Measurements from ENCODE around the gene PRG2.
"Not testable (repeated sequence)": the region's sequence is repeated elsewhere in the genome, so short reads cannot be mapped to it uniquely, and the experiment has no call there.

PRG2 gene

DNA sequence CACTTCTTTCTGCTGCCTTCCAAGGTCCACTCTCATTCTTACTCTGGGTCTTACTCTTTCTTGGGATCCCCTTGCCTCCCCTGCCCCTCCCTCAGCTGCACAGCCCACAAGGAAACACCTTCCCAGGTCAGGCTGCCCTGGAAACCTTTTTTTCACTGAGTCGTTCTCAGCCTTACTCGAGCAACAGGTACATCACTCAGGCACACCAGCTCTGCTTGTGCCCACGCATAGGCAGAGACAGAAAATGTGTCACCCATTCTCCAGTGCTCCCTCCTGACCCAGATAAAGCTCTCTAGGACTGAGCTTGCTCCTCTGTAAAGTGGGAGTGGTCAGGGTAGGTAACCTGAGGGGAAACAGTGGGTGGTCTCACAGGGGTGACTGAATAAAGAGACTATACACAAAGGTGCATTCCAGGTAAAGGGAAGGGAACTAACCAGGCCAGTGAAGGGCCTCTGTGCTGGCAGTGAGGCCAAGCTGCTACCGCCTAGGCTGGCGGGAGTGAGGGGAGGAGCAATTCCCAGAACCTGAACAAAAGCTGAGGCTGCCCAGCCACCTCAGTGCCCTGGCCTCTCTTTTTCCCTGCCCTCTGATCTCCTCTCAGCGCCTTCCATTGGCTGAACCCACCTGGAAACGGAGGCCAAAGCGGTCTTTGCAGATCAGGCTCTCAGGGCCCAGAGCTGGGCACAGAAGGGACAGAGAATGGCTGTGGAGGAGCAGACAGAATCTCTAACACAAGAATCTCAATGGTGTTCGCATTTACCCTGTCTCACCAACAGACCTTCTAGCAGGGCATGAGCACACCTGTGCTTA lies 25.4 kb downstream of the PRG2 start:
- H2AK5ac ChIP-seq (ENCODE audit: low read length, severe bottlenecking), result no peak overlapping the region
- no peak overlapping the region for H4K8ac ChIP-seq (ENCODE audit: low read length)
- no peak overlapping the region for H4K91ac ChIP-seq (ENCODE audit: low read length)
- H2BK15ac ChIP-seq (ENCODE audit: low read depth, poor library complexity, severe bottlenecking), result no peak overlapping the region
- H3K4ac ChIP-seq (ENCODE audit: low read depth in 1 of 2, low read length in 2 of 2), result no peak overlapping the region
- peaks cover 5 to 47% of the 10 kb centered on the region in 2 experiments for H3K27me3 ChIP-seq (ENCODE audit: control insufficient read depth in 1 of 2, insufficient read depth in 1 of 2, low read length in 2 of 2)
- no peak overlapping the region for H3K9ac ChIP-seq (ENCODE audit: low read length)
- H3K27ac ChIP-seq (ENCODE audit: low read length, poor library complexity, severe bottlenecking), result no peak overlapping the region
- DNase-seq, result no peak
- H3K36me3 ChIP-seq (ENCODE audit: control insufficient read depth in 1 of 2, insufficient read depth in 2 of 2, low read depth in 1 of 2, low read length in 2 of 2), result no peaks in the 10 kb centered on the region
- H2BK5ac ChIP-seq (ENCODE audit: low read depth, low read length, poor library complexity, severe bottlenecking), result no peak overlapping the region
- no peaks in the 10 kb centered on the region for H3K9me3 ChIP-seq (ENCODE audit: control insufficient read depth, low read length)
- H3K18ac ChIP-seq (ENCODE audit: low read depth in 1 of 2, low read length in 2 of 2), result no peak overlapping the region
- no peak overlapping the region for H3K4me3 ChIP-seq (ENCODE audit: insufficient read depth in 1 of 2, low read depth in 1 of 2, low read length in 2 of 2)
- 50% methylated on average over 6 of the region's 9 CpGs for WGBS
- no peak overlapping the region for H2BK12ac ChIP-seq (ENCODE audit: low read length in 2 of 2)
- no peaks in the 10 kb centered on the region for H3K79me1 ChIP-seq (replicated peaks; ENCODE audit: low read length, poor library complexity, severe bottlenecking)
- H3K14ac ChIP-seq (ENCODE audit: low read length in 2 of 2), result no peak overlapping the region
- H3K23ac ChIP-seq (ENCODE audit: low read length in 2 of 2), result no peak overlapping the region
- H3K4me2 ChIP-seq (ENCODE audit: low read length, poor library complexity, severe bottlenecking), result no peak overlapping the region
- no peak overlapping the region for H2AFZ ChIP-seq (ENCODE audit: low read depth, low read length)
- H2BK120ac ChIP-seq (ENCODE audit: low read depth, low read length), result no peak overlapping the region
- H3K4me1 ChIP-seq (ENCODE audit: control insufficient read depth, insufficient read depth, low read depth, low read length), result peaks cover 1% of the 10 kb centered on the region

- no peak for DNase-seq
- H2BK12ac ChIP-seq (ENCODE audit: low read length in 2 of 2), result no peak overlapping the region
- H3K4me2 ChIP-seq (ENCODE audit: low read length, poor library complexity, severe bottlenecking), result no peak overlapping the region
- peaks cover 5 to 47% of the 10 kb centered on the region in 2 experiments for H3K27me3 ChIP-seq (ENCODE audit: control insufficient read depth in 1 of 2, insufficient read depth in 1 of 2, low read length in 2 of 2)
- no peak overlapping the region for H3K18ac ChIP-seq (ENCODE audit: low read depth in 1 of 2, low read length in 2 of 2)
- H3K79me1 ChIP-seq (replicated peaks; ENCODE audit: low read length, poor library complexity, severe bottlenecking), result no peaks in the 10 kb centered on the region
- H3K36me3 ChIP-seq (ENCODE audit: control insufficient read depth in 1 of 2, insufficient read depth in 2 of 2, low read depth in 1 of 2, low read length in 2 of 2), result no peaks in the 10 kb centered on the region
- no peak overlapping the region for H2BK15ac ChIP-seq (ENCODE audit: low read depth, poor library complexity, severe bottlenecking)
- H2BK120ac ChIP-seq (ENCODE audit: low read depth, low read length), result no peak overlapping the region
- no peak overlapping the region for H3K14ac ChIP-seq (ENCODE audit: low read length in 2 of 2)
- H3K27ac ChIP-seq (ENCODE audit: low read length, poor library complexity, severe bottlenecking), result no peak overlapping the region
- no peak overlapping the region for H2AFZ ChIP-seq (ENCODE audit: low read depth, low read length)
- H3K9ac ChIP-seq (ENCODE audit: low read length), result no peak overlapping the region
- H4K91ac ChIP-seq (ENCODE audit: low read length), result no peak overlapping the region
- no peak overlapping the region for H2BK5ac ChIP-seq (ENCODE audit: low read depth, low read length, poor library complexity, severe bottlenecking)
- no peak overlapping the region for H3K4ac ChIP-seq (ENCODE audit: low read depth in 1 of 2, low read length in 2 of 2)
- H3K4me3 ChIP-seq (ENCODE audit: insufficient read depth in 1 of 2, low read depth in 1 of 2, low read length in 2 of 2), result no peak overlapping the region
- no peak overlapping the region for H2AK5ac ChIP-seq (ENCODE audit: low read length, severe bottlenecking)
- WGBS, result 71% methylated on average over 5 of the region's 7 CpGs
- H3K23ac ChIP-seq (ENCODE audit: low read length in 2 of 2), result no peak overlapping the region
- no peak overlapping the region for H4K8ac ChIP-seq (ENCODE audit: low read length)
- peaks cover 2% of the 10 kb centered on the region for H3K4me1 ChIP-seq (ENCODE audit: control insufficient read depth, insufficient read depth, low read depth, low read length)
- no peaks in the 10 kb centered on the region for H3K9me3 ChIP-seq (ENCODE audit: control insufficient read depth, low read length)
Measured at GRCh38 chr11:57363131-57364080, 27.0 kb downstream of the PRG2 start.

- Histone ChIP-seq H3K4me1 (ENCODE audit: control insufficient read depth, insufficient read depth, low read depth, low read length) (peaks cover 2% of the 10 kb centered on the region), H2BK120ac (ENCODE audit: low read depth, low read length) (no peak overlapping the region), H3K18ac (ENCODE audit: low read depth in 1 of 2, low read length in 2 of 2) (no peak overlapping the region), H3K9ac (ENCODE audit: low read length) (no peak overlapping the region), H3K4ac (ENCODE audit: low read depth in 1 of 2, low read length in 2 of 2) (no peak overlapping the region), H3K27ac (ENCODE audit: low read length, poor library complexity, severe bottlenecking) (no peak overlapping the region), H3K9me3 (ENCODE audit: control insufficient read depth, low read length) (no peaks in the 10 kb centered on the region), H2BK12ac (ENCODE audit: low read length in 2 of 2) (no peak overlapping the region), H3K4me3 (ENCODE audit: insufficient read depth in 1 of 2, low read depth in 1 of 2, low read length in 2 of 2) (no peak overlapping the region), H4K8ac (ENCODE audit: low read length) (no peak overlapping the region), H3K4me2 (ENCODE audit: low read length, poor library complexity, severe bottlenecking) (no peak overlapping the region), H3K23ac (ENCODE audit: low read length in 2 of 2) (no peak overlapping the region), H3K79me1 (replicated peaks; ENCODE audit: low read length, poor library complexity, severe bottlenecking) (no peaks in the 10 kb centered on the region), H3K14ac (ENCODE audit: low read length in 2 of 2) (no peak overlapping the region), H3K36me3 (ENCODE audit: control insufficient read depth in 1 of 2, insufficient read depth in 2 of 2, low read depth in 1 of 2, low read length in 2 of 2) (no peaks in the 10 kb centered on the region), H2AK5ac (ENCODE audit: low read length, severe bottlenecking) (no peak overlapping the region), H4K91ac (ENCODE audit: low read length) (no peak overlapping the region), H2BK15ac (ENCODE audit: low read depth, poor library complexity, severe bottlenecking) (no peak overlapping the region), H2BK5ac (ENCODE audit: low read depth, low read length, poor library complexity, severe bottlenecking) (no peak overlapping the region), H3K27me3 (ENCODE audit: control insufficient read depth in 1 of 2, insufficient read depth in 1 of 2, low read length in 2 of 2) (peaks cover 5 to 47% of the 10 kb centered on the region in 2 experiments), H2AFZ (ENCODE audit: low read depth, low read length) (no peak overlapping the region)
- 78% methylated on average over 1 of the region's 3 CpGs for WGBS
- DNase-seq, result no peak
Measured at GRCh38 chr11:57361926-57362325, 28.5 kb downstream of the PRG2 start.

DNA sequence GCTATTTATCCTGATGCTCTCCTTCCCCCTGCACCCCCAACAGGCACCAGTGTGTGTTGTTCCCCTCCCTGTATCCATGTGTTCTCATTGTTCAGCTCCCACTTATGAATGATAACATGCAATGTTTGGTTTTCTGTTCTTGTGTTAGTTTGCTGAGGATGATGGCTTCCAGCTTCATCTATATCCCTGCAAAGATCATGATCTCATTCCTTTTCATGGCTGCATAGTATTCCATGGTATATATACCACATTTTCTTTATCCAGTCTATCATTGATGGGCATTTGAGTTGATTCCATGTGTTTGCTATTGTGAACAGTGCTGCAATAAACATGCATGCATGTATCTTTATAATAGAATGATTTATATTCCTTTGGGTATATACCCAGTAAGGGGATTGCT lies 29.0 kb downstream of the PRG2 start:
- peaks cover 5 to 47% of the 10 kb centered on the region in 2 experiments for H3K27me3 ChIP-seq (ENCODE audit: control insufficient read depth in 1 of 2, insufficient read depth in 1 of 2, low read length in 2 of 2)
- not testable (repeated sequence) for H3K18ac ChIP-seq (ENCODE audit: low read depth in 1 of 2, low read length in 2 of 2); H2BK12ac ChIP-seq (ENCODE audit: low read length in 2 of 2); H3K4me2 ChIP-seq (ENCODE audit: low read length, poor library complexity, severe bottlenecking); H3K9me3 ChIP-seq (ENCODE audit: control insufficient read depth, low read length); H2BK15ac ChIP-seq (ENCODE audit: low read depth, poor library complexity, severe bottlenecking); H3K36me3 ChIP-seq (ENCODE audit: control insufficient read depth in 1 of 2, insufficient read depth in 2 of 2, low read depth in 1 of 2, low read length in 2 of 2); H3K27ac ChIP-seq (ENCODE audit: low read length, poor library complexity, severe bottlenecking); H4K91ac ChIP-seq (ENCODE audit: low read length); H3K79me1 ChIP-seq (replicated peaks; ENCODE audit: low read length, poor library complexity, severe bottlenecking); H3K4me1 ChIP-seq (ENCODE audit: control insufficient read depth, insufficient read depth, low read depth, low read length); H3K4me3 ChIP-seq (ENCODE audit: insufficient read depth in 1 of 2, low read depth in 1 of 2, low read length in 2 of 2); H2BK120ac ChIP-seq (ENCODE audit: low read depth, low read length); H2AK5ac ChIP-seq (ENCODE audit: low read length, severe bottlenecking); H3K23ac ChIP-seq (ENCODE audit: low read length in 2 of 2); H3K9ac ChIP-seq (ENCODE audit: low read length); H2AFZ ChIP-seq (ENCODE audit: low read depth, low read length); H3K4ac ChIP-seq (ENCODE audit: low read depth in 1 of 2, low read length in 2 of 2); H3K14ac ChIP-seq (ENCODE audit: low read length in 2 of 2); H2BK5ac ChIP-seq (ENCODE audit: low read depth, low read length, poor library complexity, severe bottlenecking); H4K8ac ChIP-seq (ENCODE audit: low read length); DNase-seq

All from mesenchymal stem cell (in vitro differentiated cells and primary cell).